EH (cell line): Measurements from ENCODE around the gene UBE3A.

Source experiments
- DNase-seq: peaks from one replicate; pipeline ENCODE4 v3.0.0-alpha.2; 2015; ENCODE audit warnings: low read depth

Gene UBE3A

GRCh38 chr15:25403771-25404170 is 35.1 kb downstream of the UBE3A start:
- no peak for DNase-seq

DNA sequence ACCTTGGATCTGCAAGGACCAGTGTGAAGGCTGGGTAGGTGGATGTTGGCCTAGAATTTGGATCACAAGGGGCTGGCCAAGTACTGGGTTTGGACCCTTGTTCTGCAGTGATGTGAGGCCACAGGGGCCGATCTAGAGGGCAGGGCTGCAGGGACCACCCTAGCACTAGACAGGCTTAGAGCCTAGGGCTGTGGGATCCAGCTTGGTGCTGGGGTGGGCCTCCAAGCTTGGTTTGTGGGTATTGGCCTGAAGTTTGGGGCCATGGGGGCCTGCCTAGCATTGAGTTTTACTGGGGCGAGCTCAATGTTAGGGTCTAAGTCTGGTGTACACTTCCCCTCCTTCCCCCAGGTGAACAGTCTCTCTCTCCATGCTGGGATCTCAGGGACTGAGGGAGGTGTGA is 36.5 kb downstream of the UBE3A start:
- no peak for DNase-seq

DNA sequence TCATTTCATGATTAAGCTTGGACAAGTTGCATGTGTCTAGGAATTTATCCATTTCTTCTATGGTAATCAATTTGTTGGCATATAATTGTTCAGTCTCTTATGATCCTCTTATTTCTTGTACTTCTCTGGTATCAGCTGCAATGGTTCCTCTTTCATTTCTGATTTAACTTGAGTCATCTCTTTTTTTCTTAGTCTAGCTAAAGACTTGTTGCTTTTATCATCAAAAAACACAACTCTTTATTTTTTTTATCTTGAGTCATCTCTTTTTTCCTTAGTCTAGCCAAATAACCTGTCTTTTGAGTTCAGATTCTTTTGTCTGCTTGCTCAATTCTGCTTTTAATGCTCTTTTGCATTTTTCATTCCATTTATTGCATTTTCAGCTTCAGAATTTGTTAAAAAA is 37.3 kb downstream of the UBE3A start:
- DNase-seq, result no peak

DNA sequence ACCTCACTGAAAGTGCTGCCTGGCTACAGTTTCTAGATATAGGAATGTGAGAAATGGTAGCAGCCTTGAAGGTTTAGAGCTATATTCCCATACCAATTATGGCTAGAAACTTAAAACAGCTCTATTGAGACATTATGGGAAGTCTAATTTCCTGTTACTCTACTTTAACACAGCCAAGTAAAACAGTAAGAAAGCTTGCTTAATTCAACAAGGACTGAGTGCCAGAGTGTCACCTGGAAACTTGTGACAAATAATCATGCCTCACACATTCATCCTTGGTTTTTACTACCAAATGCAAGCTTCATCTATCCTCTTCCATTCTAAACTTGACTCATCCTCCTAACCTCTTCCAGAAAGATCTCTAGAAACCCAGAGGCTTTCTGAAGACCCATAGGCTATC is 41.7 kb downstream of the UBE3A start:
- peak; percentile 36 for DNase-seq

DNA sequence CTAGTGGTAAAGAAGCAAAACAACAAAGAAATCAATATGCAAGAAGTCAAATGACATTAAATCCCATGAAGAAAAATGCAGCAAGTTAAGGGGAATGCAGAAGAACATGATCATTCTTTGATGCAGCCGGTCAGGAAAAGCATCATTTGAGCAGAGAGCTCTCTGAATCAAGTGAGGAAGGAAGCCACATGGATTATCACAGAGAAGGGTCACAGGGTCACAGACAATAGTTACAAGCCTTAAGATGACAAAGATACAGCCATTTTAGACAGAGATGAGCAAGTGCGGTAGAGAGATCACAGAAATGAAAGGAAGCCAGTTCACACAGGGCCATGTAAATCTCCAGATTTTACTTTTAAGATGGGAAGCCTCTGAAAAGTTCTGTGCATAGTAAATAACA is 43.9 kb downstream of the UBE3A start:
- DNase-seq, result no peak

- DNase-seq, result no peak
These were observed 46.0 kb downstream of the UBE3A start for GRCh38 chr15:25392806-25393205.

DNA sequence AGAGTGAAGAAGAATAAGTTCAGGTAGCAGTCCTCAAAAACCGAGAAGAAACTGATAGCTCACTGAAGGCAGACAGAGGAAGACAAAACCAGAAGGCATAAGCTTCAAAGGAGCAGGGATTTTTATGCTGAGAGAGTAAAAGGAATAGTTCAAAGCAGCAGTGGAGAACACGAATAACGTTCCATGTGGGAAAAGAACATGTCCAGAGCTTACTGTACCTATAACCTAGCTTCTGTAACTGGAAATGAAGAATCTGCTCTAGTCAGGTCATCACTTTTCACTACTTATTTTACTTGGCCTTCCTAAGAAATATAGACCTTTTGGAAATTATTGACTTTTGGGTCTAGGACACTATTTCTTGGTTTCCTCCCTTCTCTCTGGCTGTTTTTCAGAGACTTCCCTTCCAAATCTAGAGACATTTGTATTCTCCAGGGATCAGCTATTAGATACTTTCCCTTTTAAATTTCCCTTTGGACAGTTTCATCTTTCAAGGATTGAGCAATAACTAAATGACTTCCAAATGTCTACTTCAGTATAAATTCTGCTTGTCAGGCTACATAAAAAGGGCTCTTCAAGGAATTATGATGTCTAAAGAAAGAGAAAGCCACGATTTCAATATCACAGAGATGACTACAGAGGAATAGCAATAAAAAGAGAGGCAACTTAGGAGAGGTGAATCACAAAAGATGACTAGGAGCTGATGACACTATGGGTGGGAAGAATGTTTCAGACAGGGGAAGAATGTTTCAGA is 46.7 kb downstream of the UBE3A start:
- DNase-seq, result peak; percentile 91

- no peak for DNase-seq
These were observed 52.8 kb downstream of the UBE3A start for GRCh38 chr15:25385986-25386385.

GRCh38 chr15:25381579-25381978 is 57.2 kb downstream of the UBE3A start:
- DNase-seq, result no peak

DNA sequence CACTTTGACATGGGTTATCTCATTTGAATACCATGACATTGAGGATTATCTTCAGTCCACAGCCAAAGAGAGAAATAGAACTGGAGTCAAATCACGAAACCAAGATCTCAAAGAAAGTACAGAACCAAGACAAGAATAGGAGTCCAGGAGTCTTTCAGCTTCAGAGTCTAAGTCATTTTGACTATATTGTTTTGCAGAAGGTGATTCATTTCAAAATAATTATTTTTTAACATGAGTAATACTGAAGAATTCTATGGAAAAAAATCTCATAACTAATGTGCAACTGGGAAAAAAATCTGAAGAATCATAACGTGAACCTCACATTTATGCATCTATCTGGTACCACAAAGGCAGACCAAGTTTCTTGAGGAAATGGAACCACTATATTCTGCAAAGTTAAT is 60.3 kb downstream of the UBE3A start:
- peak; percentile 42 for DNase-seq

DNA sequence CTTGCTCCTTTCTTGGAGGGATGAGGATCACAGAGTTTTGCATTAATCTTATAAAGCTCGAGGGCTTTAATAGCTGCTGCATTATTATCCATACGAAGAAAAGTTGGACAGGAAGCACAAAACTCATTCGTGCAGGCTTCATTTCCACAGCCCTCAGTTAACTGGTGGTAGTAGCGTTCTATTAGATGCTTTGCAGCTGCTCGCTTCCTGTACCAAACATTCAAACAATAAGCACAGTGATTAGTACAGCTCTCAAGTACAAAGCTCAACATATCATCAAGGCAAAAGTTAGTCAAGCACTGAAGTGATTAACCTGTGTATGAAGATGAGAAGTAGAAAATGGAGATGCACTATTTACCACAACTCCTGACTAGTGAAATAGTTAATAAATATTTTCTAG is 63.3 kb downstream of the UBE3A start:
- DNase-seq, result no peak

- no peak for DNase-seq
These were observed 64.7 kb downstream of the UBE3A start for GRCh38 chr15:25374143-25374542.

GRCh38 chr15:25372298-25372697 is 66.5 kb downstream of the UBE3A start:
- peak; percentile 65 for DNase-seq

DNA sequence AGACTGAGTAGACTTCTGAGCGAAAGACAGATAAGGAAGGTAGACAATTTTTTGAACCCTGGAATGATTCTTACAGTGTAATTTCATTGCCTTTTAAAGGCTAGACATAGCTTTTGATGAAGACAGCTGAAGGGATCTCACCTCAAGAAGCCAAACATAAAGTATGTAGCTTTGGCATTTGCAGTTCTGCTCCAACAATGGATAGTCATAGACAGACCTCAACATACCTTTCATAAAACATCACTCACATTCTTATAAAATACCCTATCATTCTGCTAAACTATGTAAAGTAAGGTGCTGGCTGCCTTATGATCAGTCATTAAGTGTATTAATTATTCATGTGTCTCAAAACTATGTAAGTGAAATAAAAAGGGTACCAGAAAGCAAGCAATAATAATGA is 70.0 kb downstream of the UBE3A start:
- peak; percentile 24 for DNase-seq

- no peak for DNase-seq
These were observed 72.8 kb downstream of the UBE3A start for GRCh38 chr15:25366058-25366457.

- DNase-seq, result no peak
These were observed 76.3 kb downstream of the UBE3A start for GRCh38 chr15:25362545-25362944.

- DNase-seq, result no peak
These were observed 91.1 kb downstream of the UBE3A start for GRCh38 chr15:25347707-25348106.

- DNase-seq, result no peak
These were observed 92.5 kb downstream of the UBE3A start for GRCh38 chr15:25346371-25346770.

DNA sequence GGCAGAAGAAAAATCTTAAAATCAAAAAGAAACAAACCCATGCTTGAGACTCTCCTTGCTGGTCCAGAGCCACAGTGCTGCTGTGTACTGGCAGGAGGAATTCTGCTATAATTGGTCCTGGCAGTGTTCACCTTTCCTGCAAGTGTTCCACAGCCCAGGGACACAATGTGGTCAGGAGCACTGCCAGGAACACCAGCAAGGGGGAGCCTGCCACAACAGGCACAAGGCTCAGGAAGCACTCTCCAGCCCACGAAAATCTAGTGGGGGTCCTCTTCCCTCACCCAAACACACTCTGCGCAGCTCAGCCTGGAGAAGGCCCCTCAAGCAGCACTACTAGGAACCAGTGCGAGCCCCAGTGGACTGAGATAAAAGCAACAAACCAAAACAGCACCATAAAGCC is 92.9 kb downstream of the UBE3A start:
- DNase-seq, result peak; percentile 30

DNA sequence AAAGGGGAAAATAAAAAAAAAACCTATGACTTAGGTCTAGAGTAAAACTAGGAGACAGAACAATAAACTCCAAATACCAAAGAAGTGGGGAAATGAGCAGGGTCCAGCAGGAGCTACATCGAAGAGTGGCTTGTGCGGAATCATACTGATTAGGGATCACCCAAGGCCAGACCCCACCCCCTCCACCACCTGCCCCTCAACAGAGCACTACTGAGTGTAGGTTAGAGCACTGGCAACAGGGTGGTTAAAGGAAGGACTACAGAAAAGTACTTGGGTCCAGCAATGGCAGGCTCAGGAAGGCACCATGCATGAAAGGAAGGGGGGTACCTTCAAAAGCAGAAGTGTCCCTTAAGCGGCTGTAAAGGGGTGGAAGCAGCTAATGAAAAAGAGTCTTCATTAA is 96.2 kb downstream of the UBE3A start:
- DNase-seq, result no peak

- DNase-seq, result no peak
These were observed 99.4 kb downstream of the UBE3A start for GRCh38 chr15:25339431-25339830.

GRCh38 chr15:25335279-25335678 is 103.5 kb downstream of the UBE3A start:
- no peak for DNase-seq

DNA sequence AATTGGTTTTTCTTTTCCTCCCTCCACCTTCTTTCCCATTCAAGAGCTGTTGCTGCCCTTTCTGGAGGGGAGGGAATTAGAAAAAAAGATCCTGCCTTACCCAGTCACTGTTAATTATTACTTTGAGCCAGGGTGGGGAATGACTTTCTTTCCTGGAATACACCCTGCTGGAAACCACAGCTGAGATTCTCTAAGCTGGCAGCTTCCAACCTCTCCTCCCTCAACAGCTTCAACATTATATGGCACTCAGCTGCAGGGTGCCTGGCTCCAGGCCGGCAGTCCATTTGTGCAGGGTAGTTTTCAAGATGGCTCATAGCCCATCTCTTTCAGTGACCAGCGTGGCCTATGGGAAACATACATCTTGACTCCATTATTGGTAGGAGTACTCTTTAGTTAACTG is 105.8 kb downstream of the UBE3A start:
- no peak for DNase-seq

GRCh38 chr15:25332306-25332705 is 106.5 kb downstream of the UBE3A start:
- no peak for DNase-seq
